Liver (tissue), 3 donors: Measurements from ENCODE around the gene RASGRF1.

Source experiments
- ATF3 ChIP-seq: IDR thresholded peaks from 2 replicates; pipeline ENCODE4 v1.6.1; 2016; ENCODE audit warnings: antibody characterized with exemption
- EGR1 ChIP-seq, 2 donors: IDR thresholded peaks; 2 replicates each; pipeline ENCODE4 v1.6.1; 2016 to 2018; ENCODE audit warnings: antibody characterized with exemption in 2 of 2, low read depth in 2 of 2
- FOXA1 ChIP-seq: IDR thresholded peaks from 2 replicates; pipeline ENCODE4 v1.6.1; 2016; ENCODE audit warnings: antibody characterized with exemption
- GABPA ChIP-seq, 2 donors: IDR thresholded peaks in 1 of 2; conservative IDR thresholded peaks in 1 of 2; 2 replicates each; pipeline ENCODE4 v1.6.1; 2016; ENCODE audit warnings: antibody characterized with exemption in 2 of 2, mild to moderate bottlenecking in 1 of 2, moderate library complexity in 1 of 2
- HNF4A ChIP-seq, 2 donors: conservative IDR thresholded peaks; 2 replicates each; pipeline ENCODE4 v1.6.1; 2016; ENCODE audit warnings: antibody characterized with exemption in 2 of 2, mild to moderate bottlenecking in 2 of 2
- JUND ChIP-seq, 2 donors: IDR thresholded peaks; 2 replicates each; pipeline ENCODE4 v1.6.1; 2016; ENCODE audit warnings: antibody characterized with exemption in 2 of 2
- RAD21 ChIP-seq, 2 donors: IDR thresholded peaks; 2 replicates each; pipeline ENCODE4 v1.6.1; 2016; ENCODE audit warnings: antibody characterized with exemption in 2 of 2, mild to moderate bottlenecking in 2 of 2
- REST ChIP-seq: IDR thresholded peaks from 2 replicates; pipeline ENCODE4 v1.6.1; 2016; ENCODE audit warnings: antibody characterized with exemption, mild to moderate bottlenecking
- SP1 ChIP-seq: IDR thresholded peaks from 2 replicates; pipeline ENCODE4 v1.6.1; 2018; ENCODE audit warnings: antibody characterized with exemption, mild to moderate bottlenecking
- TAF1 ChIP-seq: conservative IDR thresholded peaks from 2 replicates; pipeline ENCODE4 v1.6.1; 2016; ENCODE audit warnings: antibody characterized with exemption, mild to moderate bottlenecking
- YY1 ChIP-seq: IDR thresholded peaks from 2 replicates; pipeline ENCODE4 v1.6.1; 2016; ENCODE audit warnings: antibody characterized with exemption, mild to moderate bottlenecking
- ZBTB33 ChIP-seq: IDR thresholded peaks from 2 replicates; pipeline ENCODE4 v1.6.1; 2016; ENCODE audit warnings: antibody characterized with exemption
- TF ChIP-seq, protein P1 (sequence below): fragments of 150-350 bp; IDR thresholded peaks from 2 replicates; pipeline ENCODE4 v1.5.1; 2017; ENCODE audit warnings: improper control_type of control experiment, low read depth, low read length; ENCODE audit not compliant: missing input control
- TF ChIP-seq, protein P2 (sequence below): IDR thresholded peaks from 2 replicates; pipeline ENCODE4 v1.6.1; 2016; ENCODE audit warnings: antibody characterized with exemption
- donor health status: healthy.
- donor health status: healthy.

DNA sequence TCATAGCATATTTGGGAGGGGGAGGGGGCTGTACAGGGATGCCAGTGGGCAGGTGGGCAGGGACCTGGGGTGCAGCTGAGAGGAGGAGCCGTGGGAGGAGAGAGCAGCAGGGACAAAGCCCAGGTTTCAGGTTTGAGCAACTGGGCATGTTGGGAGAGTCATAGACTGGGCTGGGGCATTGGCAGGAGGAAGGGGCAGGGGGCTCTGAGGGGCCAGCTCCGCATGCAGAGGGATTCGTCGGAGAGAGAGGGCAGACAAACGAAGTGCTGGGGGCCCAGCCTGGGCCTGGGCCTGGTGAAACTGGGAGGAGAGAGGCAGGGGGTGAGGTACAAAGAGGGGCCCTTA lies 25.2 kb downstream of the RASGRF1 start:
- no peak for TF ChIP-seq RAD21 (IDR thresholded peaks at IDR 0.05)
- no peak for TF ChIP-seq ATF3
- no peak for TF ChIP-seq JUND (IDR thresholded peaks at IDR 0.05)
- TF ChIP-seq, protein P1, sequence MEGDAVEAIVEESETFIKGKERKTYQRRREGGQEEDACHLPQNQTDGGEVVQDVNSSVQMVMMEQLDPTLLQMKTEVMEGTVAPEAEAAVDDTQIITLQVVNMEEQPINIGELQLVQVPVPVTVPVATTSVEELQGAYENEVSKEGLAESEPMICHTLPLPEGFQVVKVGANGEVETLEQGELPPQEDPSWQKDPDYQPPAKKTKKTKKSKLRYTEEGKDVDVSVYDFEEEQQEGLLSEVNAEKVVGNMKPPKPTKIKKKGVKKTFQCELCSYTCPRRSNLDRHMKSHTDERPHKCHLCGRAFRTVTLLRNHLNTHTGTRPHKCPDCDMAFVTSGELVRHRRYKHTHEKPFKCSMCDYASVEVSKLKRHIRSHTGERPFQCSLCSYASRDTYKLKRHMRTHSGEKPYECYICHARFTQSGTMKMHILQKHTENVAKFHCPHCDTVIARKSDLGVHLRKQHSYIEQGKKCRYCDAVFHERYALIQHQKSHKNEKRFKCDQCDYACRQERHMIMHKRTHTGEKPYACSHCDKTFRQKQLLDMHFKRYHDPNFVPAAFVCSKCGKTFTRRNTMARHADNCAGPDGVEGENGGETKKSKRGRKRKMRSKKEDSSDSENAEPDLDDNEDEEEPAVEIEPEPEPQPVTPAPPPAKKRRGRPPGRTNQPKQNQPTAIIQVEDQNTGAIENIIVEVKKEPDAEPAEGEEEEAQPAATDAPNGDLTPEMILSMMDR = no peak
- TF ChIP-seq REST = no peak
- TF ChIP-seq, protein P2, sequence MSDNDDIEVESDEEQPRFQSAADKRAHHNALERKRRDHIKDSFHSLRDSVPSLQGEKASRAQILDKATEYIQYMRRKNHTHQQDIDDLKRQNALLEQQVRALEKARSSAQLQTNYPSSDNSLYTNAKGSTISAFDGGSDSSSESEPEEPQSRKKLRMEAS = no peak
- TF ChIP-seq TAF1 = no peak
- TF ChIP-seq SP1 = no peak
- no peak for TF ChIP-seq GABPA (IDR thresholded peaks at IDR 0.05 in 1 of 2, conservative IDR thresholded peaks at IDR 0.05 in 1 of 2)
- no peak for TF ChIP-seq YY1
- no peak for TF ChIP-seq EGR1 (IDR thresholded peaks at IDR 0.05; ENCODE audit: low read depth in 2 of 2)
- TF ChIP-seq FOXA1 = no peak
- no peak for TF ChIP-seq HNF4A (conservative IDR thresholded peaks at IDR 0.05)
- TF ChIP-seq ZBTB33 = no peak
